Measurements from ENCODE around the gene CCDC92B. TPM values are rescaled to one million over a fixed set of nuclear protein-coding genes. Genes with fewer than 3 reads are reported as not detected.

The CCDC92B gene
- total RNA-seq, 4 donors from 2014 or later = 0.48 to 0.82 (median 0.75) TPM; not detected in 1

GRCh38 chr17:2705263-2705662, 44.2 kb downstream of the CCDC92B start:
- peaks cover 26 to 42% (median 32%) of the 10 kb centered on the region in 4 donors for H3K4me1 ChIP-seq
- WGBS, 2 donors (ENCODE audit: low coverage in 1 of 2) = 82 to 83% methylated on average over 1 to 7 of the region's 7 CpGs

GRCh38 chr17:2704890-2705248, 44.6 kb downstream of the CCDC92B start:
- WGBS, 2 donors (ENCODE audit: low coverage in 1 of 2) = 67% methylated on average over 4 of the region's 4 CpGs; no CpG with 5 or more reads in 1 of the 2 donors
- H3K4me3 ChIP-seq = no peak overlapping the region
- peaks cover 0 to 35% (median 8%) of the 10 kb centered on the region in 4 donors for H3K36me3 ChIP-seq
- TF ChIP-seq EP300 (IDR thresholded peaks at IDR 0.05; ENCODE audit: low read depth) = no peak
- no peak for TF ChIP-seq POLR2A (IDR thresholded peaks at IDR 0.05)
- no peak for TF ChIP-seq POLR2AphosphoS5 (IDR thresholded peaks at IDR 0.05)
- no peak for TF ChIP-seq CTCF (IDR thresholded peaks at IDR 0.05)
- in situ Hi-C loops (cut with MboI; ENCODE audit: low pct_ligation_motif_present in 1 of 4, low pct_unique_long_range_greater_than_20kb in 1 of 4, low sequenced_read_pairs in 3 of 4) = no loop called here
- no peaks in the 10 kb centered on the region for H3K27me3 ChIP-seq
- DNase-seq = no peak
- intact Hi-C loops (cut with DNase I; ENCODE audit: low total_unique reads) = no loop called here
- H3K4me1 ChIP-seq = peaks cover 22 to 38% (median 28%) of the 10 kb centered on the region in 4 donors
- no peaks in the 10 kb centered on the region for H3K9me3 ChIP-seq
- no peak overlapping the region for H3K27ac ChIP-seq

More at GRCh38 chr17:2705263-2705662, 44.2 kb downstream of the CCDC92B start:
- no peak overlapping the region for H3K4me3 ChIP-seq
- no peak for TF ChIP-seq POLR2A (IDR thresholded peaks at IDR 0.05)
- no peak for TF ChIP-seq POLR2AphosphoS5 (IDR thresholded peaks at IDR 0.05)
- no peak for TF ChIP-seq CTCF (IDR thresholded peaks at IDR 0.05)
- no peak for TF ChIP-seq EP300 (IDR thresholded peaks at IDR 0.05; ENCODE audit: low read depth)
- intact Hi-C loops (cut with DNase I; ENCODE audit: low total_unique reads) = no loop called here
- peaks cover 0 to 33% (median 6%) of the 10 kb centered on the region in 4 donors for H3K36me3 ChIP-seq
- DNase-seq = no peak
- no peak overlapping the region for H3K27ac ChIP-seq
- H3K27me3 ChIP-seq = no peaks in the 10 kb centered on the region
- H3K9me3 ChIP-seq = no peaks in the 10 kb centered on the region
- in situ Hi-C loops (cut with MboI; ENCODE audit: low pct_ligation_motif_present in 1 of 4, low pct_unique_long_range_greater_than_20kb in 1 of 4, low sequenced_read_pairs in 3 of 4) = no loop called here

- H3K36me3 ChIP-seq = peaks cover 0 to 36% (median 9%) of the 10 kb centered on the region in 4 donors
- H3K9me3 ChIP-seq = no peaks in the 10 kb centered on the region
- intact Hi-C loops (cut with DNase I; ENCODE audit: low total_unique reads) (no loop called here), in situ Hi-C loops (cut with MboI; ENCODE audit: low pct_ligation_motif_present in 1 of 4, low pct_unique_long_range_greater_than_20kb in 1 of 4, low sequenced_read_pairs in 3 of 4) (no loop called here)
- no peaks in the 10 kb centered on the region for H3K27me3 ChIP-seq
- no peak for DNase-seq
- WGBS, 2 donors (ENCODE audit: low coverage in 1 of 2) = 73 to 87% methylated on average over 2 to 37 of the region's 38 CpGs
- H3K4me1 ChIP-seq = peaks cover 16 to 32% (median 22%) of the 10 kb centered on the region in 4 donors
- no peak for TF ChIP-seq CTCF (IDR thresholded peaks at IDR 0.05)
- no peak overlapping the region for H3K4me3 ChIP-seq
- H3K27ac ChIP-seq = no peak overlapping the region
Measured at GRCh38 chr17:2704031-2704889, 45.2 kb downstream of the CCDC92B start.

GRCh38 chr17:2703606-2704005, 45.8 kb downstream of the CCDC92B start:
- intact Hi-C loops (cut with DNase I; ENCODE audit: low total_unique reads) = no loop called here
- WGBS, 2 donors (ENCODE audit: low coverage in 1 of 2) = 93% methylated on average over 16 of the region's 16 CpGs; no CpG with 5 or more reads in 1 of the 2 donors

More at GRCh38 chr17:2703606-2704005, 45.8 kb downstream of the CCDC92B start:
- Histone ChIP-seq H3K4me3 (no peak overlapping the region), H3K36me3 (peaks cover 0 to 38% (median 9%) of the 10 kb centered on the region in 4 donors), H3K27me3 (no peaks in the 10 kb centered on the region), H3K4me1 (peaks cover 11 to 25% (median 15%) of the 10 kb centered on the region in 4 donors), H3K9me3 (no peaks in the 10 kb centered on the region), H3K27ac (no peak overlapping the region)
- no peak for DNase-seq
- in situ Hi-C loops (cut with MboI; ENCODE audit: low pct_ligation_motif_present in 1 of 4, low pct_unique_long_range_greater_than_20kb in 1 of 4, low sequenced_read_pairs in 3 of 4) = no loop called here
- no peak for TF ChIP-seq CTCF (IDR thresholded peaks at IDR 0.05)
- no peak for TF ChIP-seq POLR2AphosphoS5 (IDR thresholded peaks at IDR 0.05)
- TF ChIP-seq EP300 (IDR thresholded peaks at IDR 0.05; ENCODE audit: low read depth) = no peak
- no peak for TF ChIP-seq POLR2A (IDR thresholded peaks at IDR 0.05)

All from transverse colon (tissue), 4 donors.